Endodermal cell (in vitro differentiated cells): ENCODE results near the gene PPIB. TPM values are rescaled to one million over a fixed set of nuclear protein-coding genes. Genes with fewer than 3 reads are reported as not detected.

Experiments
- DNase-seq: peaks from one replicate; pipeline ENCODE4 v3.0.0-alpha.2; 2017
- H3K27ac ChIP-seq: 2 replicates; pipeline ENCODE4 v1.5.1; 2013; ENCODE audit warnings: mild to moderate bottlenecking, low read depth, low read length, moderate library complexity
- H3K27me3 ChIP-seq: 2 replicates; pipeline ENCODE4 v1.6.1; 2013; ENCODE audit warnings: mild to moderate bottlenecking, low read length, moderate library complexity; ENCODE audit not compliant: insufficient read depth, control insufficient read depth, poor library complexity, severe bottlenecking
- H3K36me3 ChIP-seq: 2 replicates; pipeline ENCODE4 v1.7.0; 2013; ENCODE audit warnings: mild to moderate bottlenecking, low read length, moderate library complexity; ENCODE audit not compliant: control insufficient read depth, insufficient read depth
- H3K4me1 ChIP-seq: one replicate; pipeline ENCODE4 v1.7.0; 2013; ENCODE audit warnings: low read length; ENCODE audit not compliant: control insufficient read depth, insufficient read depth
- H3K4me3 ChIP-seq: 2 replicates; pipeline ENCODE4 v1.5.1; 2013; ENCODE audit warnings: mild to moderate bottlenecking, low read length, moderate library complexity
- H3K9ac ChIP-seq: 2 replicates; pipeline ENCODE4 v1.6.1; 2013; ENCODE audit warnings: mild to moderate bottlenecking, low read length, moderate library complexity; ENCODE audit not compliant: poor library complexity, severe bottlenecking; ENCODE audit errors: extremely low read depth
- H3K9me3 ChIP-seq: 2 replicates; pipeline ENCODE4 v1.6.1; 2013; ENCODE audit warnings: mild to moderate bottlenecking, low read length, moderate library complexity; ENCODE audit not compliant: control insufficient read depth
- H3K27ac Mint-ChIP-seq: 2 replicates; pipeline ENCODE4 v1.8.0; 2020; ENCODE audit warnings: mixed read lengths
- H3K27me3 Mint-ChIP-seq: 2 replicates; pipeline ENCODE4 v1.8.0; 2021; ENCODE audit warnings: mild to moderate bottlenecking, mixed read lengths; ENCODE audit not compliant: insufficient read depth
- H3K36me3 Mint-ChIP-seq: 2 replicates; pipeline ENCODE4 v1.8.0; 2020; ENCODE audit warnings: low read depth, mixed read lengths
- H3K4me1 Mint-ChIP-seq: 2 replicates; pipeline ENCODE4 v1.8.0; 2020; ENCODE audit warnings: mixed read lengths
- H3K4me3 Mint-ChIP-seq: 2 replicates; pipeline ENCODE4 v1.8.0; 2020; ENCODE audit warnings: mild to moderate bottlenecking, moderate library complexity, mixed read lengths
- H3K9me3 Mint-ChIP-seq: 2 replicates; pipeline ENCODE4 v1.8.0; 2020; ENCODE audit warnings: mild to moderate bottlenecking, mixed read lengths
- WGBS, 2 experiments: methylation state at CpG; one replicate each; pipeline versions ENCODE4 v1.1.5 to v1.1.7; 2013; ENCODE audit warnings: missing lambda C conversion rate in 2 of 2, mixed read lengths in 1 of 2; ENCODE audit not compliant: insufficient coverage in 1 of 2, insufficient read length in 1 of 2; 5-methylcytosine and 5-hydroxymethylcytosine counted together
- total RNA-seq, 2 donors: library from RNA; stranded (reverse); fragmentation: NEBNext Ultra II Directional in 1 of 2; extraction: Animal tissue kit (Norgen Biotek cat#: 25700) in 1 of 2; gene quantifications; 2 replicates in 1 of 2; 3 replicates in 1 of 2; pipeline ENCODE4 v1.2.1, GENCODE V29; 2021
- TF ChIP-seq, protein P1 (sequence below): fragments of 200-600 bp; sonication (generic); conservative IDR thresholded peaks from 2 replicates; pipeline ENCODE4 v1.5.0; 2021; ENCODE audit warnings: antibody characterized with exemption, mild to moderate bottlenecking

The PPIB gene
- total RNA-seq, 2 donors from 2014 or later = 551 to 652 TPM

DNA sequence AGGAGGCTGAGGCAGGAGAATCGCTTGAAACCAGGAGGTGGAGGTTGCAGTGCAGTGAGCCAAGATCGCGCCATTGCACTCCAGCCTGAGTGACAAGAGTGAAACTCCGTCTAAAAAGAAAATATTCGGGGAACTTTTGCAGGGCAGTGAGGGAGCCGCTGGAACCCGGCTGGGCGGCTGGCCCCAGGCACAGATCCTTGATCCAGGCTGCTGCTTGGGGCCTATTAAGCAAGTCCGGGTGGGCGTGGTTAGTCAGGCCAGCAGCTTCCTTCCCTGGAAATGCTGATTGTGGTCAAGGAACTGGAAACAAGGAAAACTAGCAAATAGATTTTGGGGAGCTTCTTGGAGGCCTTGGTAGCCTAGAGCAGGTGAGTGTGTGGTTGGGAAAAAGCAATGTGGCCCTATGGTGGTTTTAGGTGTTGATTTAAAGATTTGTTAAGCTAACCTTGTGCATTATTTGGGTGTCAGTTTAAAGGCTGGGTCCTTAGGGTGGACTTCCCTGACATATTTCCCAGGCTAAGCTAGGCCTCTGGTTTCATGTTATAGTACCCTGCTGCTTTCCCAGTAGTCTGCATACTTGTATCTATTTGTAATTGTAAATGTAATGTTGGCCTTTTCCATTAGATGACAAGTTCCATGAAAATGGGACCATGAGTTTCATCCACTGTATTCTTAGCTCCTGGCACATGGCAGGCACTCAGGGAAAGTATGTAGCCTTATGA, 29.0 kb downstream of the PPIB start:
- Histone ChIP-seq H3K9ac (no peak overlapping the region), H3K27ac (no peak overlapping the region), H3K4me1 (no peaks in the 10 kb centered on the region), H3K4me3 (no peak overlapping the region), H3K9me3 (no peaks in the 10 kb centered on the region), H3K27me3 (no peaks in the 10 kb centered on the region), H3K36me3 (peaks cover 42% of the 10 kb centered on the region)
- Mint-ChIP-seq H3K27ac (no peak overlapping the region), H3K4me3 (no peak overlapping the region), H3K27me3 (no peaks in the 10 kb centered on the region), H3K9me3 (no peaks in the 10 kb centered on the region), H3K36me3 (peaks cover 68% of the 10 kb centered on the region), H3K4me1 (peaks cover 3% of the 10 kb centered on the region)
- whole genome bisulfite sequencing, 2 experiments = 94 to 98% methylated on average over 10 of the region's 10 CpGs
- TF ChIP-seq, protein P1, sequence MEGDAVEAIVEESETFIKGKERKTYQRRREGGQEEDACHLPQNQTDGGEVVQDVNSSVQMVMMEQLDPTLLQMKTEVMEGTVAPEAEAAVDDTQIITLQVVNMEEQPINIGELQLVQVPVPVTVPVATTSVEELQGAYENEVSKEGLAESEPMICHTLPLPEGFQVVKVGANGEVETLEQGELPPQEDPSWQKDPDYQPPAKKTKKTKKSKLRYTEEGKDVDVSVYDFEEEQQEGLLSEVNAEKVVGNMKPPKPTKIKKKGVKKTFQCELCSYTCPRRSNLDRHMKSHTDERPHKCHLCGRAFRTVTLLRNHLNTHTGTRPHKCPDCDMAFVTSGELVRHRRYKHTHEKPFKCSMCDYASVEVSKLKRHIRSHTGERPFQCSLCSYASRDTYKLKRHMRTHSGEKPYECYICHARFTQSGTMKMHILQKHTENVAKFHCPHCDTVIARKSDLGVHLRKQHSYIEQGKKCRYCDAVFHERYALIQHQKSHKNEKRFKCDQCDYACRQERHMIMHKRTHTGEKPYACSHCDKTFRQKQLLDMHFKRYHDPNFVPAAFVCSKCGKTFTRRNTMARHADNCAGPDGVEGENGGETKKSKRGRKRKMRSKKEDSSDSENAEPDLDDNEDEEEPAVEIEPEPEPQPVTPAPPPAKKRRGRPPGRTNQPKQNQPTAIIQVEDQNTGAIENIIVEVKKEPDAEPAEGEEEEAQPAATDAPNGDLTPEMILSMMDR = no peak
- no peak for DNase-seq

DNA sequence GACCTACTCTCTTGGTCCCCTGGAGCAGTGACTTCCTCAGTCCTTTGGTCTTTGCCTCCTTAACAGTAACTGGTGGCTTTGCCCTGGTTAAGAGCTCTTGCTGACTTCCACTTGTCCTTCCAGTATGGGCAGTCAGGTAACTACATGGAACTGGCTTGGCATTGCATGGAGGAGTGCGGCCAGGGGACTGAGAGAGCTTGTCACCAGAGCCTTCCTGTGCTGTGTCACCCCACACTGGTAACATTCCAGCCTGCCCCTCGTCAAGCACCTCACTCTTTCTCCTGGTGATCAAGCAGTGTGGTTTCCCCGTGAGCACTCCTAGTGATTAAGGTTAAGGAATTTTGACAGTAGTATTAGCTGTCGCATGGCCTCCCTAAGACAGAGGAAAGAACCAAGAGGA, 30.6 kb downstream of the PPIB start:
- Histone ChIP-seq H3K9me3 (no peaks in the 10 kb centered on the region), H3K4me1 (no peaks in the 10 kb centered on the region), H3K4me3 (no peak overlapping the region), H3K36me3 (peaks cover 53% of the 10 kb centered on the region), H3K27me3 (no peaks in the 10 kb centered on the region), H3K27ac (no peak overlapping the region), H3K9ac (no peak overlapping the region)
- Mint-ChIP-seq H3K4me3 (no peak overlapping the region), H3K4me1 (peaks cover 3% of the 10 kb centered on the region), H3K9me3 (no peaks in the 10 kb centered on the region), H3K36me3 (peaks cover 79% of the 10 kb centered on the region), H3K27me3 (no peaks in the 10 kb centered on the region), H3K27ac (no peak overlapping the region)
- TF ChIP-seq, protein P1 = no peak
- no peak for DNase-seq
- WGBS, 2 experiments = 92 to 96% methylated on average over 3 to 4 of the region's 4 CpGs

GRCh38 chr15:64131547-64131946, 31.3 kb downstream of the PPIB start:
- WGBS, 2 experiments = 94 to 97% methylated on average over 7 of the region's 7 CpGs
- TF ChIP-seq, protein P1 = no peak
- H3K36me3 Mint-ChIP-seq = peaks cover 80% of the 10 kb centered on the region

More at GRCh38 chr15:64131547-64131946, 31.3 kb downstream of the PPIB start:
- no peak for DNase-seq
- Histone ChIP-seq H3K9me3 (no peaks in the 10 kb centered on the region), H3K4me3 (no peak overlapping the region), H3K9ac (no peak overlapping the region), H3K27me3 (no peaks in the 10 kb centered on the region), H3K36me3 (peaks cover 55% of the 10 kb centered on the region), H3K4me1 (no peaks in the 10 kb centered on the region), H3K27ac (no peak overlapping the region)
- H3K9me3 Mint-ChIP-seq = no peaks in the 10 kb centered on the region
- no peak overlapping the region for H3K27ac Mint-ChIP-seq
- no peak overlapping the region for H3K4me3 Mint-ChIP-seq
- H3K4me1 Mint-ChIP-seq = peaks cover 3% of the 10 kb centered on the region
- no peaks in the 10 kb centered on the region for H3K27me3 Mint-ChIP-seq
